Measurements from ENCODE around the gene ELAC1.

- no peak for TF ChIP-seq CTCF (conservative IDR thresholded peaks at IDR 0.05; ENCODE audit: low read depth, low read length)
- no peak for TF ChIP-seq EZH2 (IDR thresholded peaks at IDR 0.05; ENCODE audit: low read length, unreplicated experiment)
- no peak for TF ChIP-seq EZH2phosphoT487 (IDR thresholded peaks at IDR 0.05; ENCODE audit: borderline replicate concordance, low read length)
Observed at GRCh38 chr18:50994031-50994430, 26.2 kb downstream of the ELAC1 start.

Data from PC-3 (cell line).